HG03066 (cell line): ENCODE measurements around the gene E2F4.

Experiments
- ATAC-seq: cut with Tn5 transposase; IDR thresholded peaks from one replicate; pipeline ENCODE4 v1.9.1; 2021; ENCODE audit warnings: low read depth; ENCODE audit not compliant: unreplicated experiment

Gene E2F4

DNA sequence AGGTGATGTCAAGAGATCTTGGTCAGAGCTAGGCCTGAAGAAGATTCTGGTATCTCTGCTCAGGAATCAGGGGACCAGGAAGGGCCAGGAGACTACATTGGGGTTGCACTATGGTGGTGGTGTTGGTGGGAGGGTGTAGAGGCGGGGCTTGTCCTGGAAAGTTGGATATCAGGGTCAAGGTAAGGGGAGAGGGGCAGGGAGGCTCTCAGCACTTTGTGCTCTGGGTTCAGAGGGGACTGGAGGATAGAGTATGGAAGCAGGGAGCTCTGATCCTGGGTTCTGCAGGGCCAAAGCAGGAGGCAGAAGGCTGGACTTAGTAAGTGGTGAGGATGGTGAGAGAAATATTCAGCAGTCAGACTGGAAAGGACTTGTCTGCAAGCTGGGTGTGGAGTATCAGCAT, 18.6 kb upstream of the E2F4 start:
- no peak for ATAC-seq

DNA sequence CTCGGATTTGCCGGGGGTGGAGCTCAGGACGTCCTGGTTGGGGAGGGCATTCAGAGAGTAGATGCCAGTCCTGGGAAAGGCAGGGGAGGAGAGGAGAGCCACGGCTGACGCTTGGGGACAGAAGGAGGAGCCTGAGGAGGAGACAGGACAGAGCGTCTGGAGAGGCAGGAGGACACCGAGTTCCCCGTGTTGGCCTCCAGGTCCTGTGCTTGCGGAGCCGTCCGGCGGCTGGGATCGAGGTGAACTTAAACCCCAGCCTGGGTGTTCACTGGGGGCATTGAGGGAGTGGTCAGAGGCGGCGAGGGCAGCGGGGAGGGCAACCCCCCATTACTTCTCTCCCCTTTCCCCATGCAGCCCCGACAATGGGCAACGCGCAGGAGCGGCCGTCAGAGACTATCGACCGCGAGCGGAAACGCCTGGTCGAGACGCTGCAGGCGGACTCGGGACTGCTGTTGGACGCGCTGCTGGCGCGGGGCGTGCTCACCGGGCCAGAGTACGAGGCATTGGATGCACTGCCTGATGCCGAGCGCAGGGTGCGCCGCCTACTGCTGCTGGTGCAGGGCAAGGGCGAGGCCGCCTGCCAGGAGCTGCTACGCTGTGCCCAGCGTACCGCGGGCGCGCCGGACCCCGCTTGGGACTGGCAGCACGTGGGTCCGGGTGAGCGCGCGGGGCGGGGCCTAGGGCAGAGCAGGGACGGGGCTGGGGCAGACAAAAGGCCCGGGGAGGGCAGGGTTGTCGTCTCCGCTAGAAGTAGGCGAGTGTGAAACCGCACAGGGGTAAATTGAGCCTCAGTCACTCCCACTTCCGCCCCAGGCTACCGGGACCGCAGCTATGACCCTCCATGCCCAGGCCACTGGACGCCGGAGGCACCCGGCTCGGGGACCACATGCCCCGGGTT, 17.9 kb upstream of the E2F4 start:
- peak; percentile 47 for ATAC-seq

DNA sequence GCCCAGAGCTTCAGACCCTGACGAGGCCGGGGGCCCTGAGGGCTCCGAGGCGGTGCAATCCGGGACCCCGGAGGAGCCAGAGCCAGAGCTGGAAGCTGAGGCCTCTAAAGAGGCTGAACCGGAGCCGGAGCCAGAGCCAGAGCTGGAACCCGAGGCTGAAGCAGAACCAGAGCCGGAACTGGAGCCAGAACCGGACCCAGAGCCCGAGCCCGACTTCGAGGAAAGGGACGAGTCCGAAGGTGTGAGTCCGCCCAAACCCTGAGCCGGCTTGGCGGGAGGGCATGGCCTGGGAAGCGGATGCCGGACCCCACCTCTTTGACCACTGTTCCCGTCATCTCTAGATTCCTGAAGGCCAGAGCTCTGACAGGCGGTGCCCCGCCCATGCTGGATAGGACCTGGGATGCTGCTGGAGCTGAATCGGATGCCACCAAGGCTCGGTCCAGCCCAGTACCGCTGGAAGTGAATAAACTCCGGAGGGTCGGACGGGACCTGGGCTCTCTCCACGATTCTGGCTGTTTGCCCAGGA, 17.2 kb upstream of the E2F4 start:
- no peak for ATAC-seq

DNA sequence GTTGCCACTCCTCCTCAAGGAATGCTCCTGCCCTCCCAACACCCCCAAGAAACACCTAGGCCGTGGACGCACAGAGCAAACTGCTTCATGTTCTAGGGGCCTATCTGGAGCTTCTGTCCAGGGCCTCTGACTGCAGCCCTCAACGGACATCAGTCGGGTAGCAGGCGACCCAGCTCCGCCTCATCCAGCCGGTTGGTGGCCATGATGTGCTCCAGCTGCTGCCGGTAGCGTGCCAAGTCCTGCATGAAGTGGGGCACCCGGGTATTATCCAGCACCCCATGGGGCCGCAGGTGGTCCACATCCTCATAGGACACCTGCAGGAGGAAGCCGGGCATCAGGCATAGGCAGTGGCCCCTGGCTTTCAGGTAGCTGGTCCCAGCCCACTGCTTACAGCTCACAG, 15.3 kb upstream of the E2F4 start:
- ATAC-seq = no peak

DNA sequence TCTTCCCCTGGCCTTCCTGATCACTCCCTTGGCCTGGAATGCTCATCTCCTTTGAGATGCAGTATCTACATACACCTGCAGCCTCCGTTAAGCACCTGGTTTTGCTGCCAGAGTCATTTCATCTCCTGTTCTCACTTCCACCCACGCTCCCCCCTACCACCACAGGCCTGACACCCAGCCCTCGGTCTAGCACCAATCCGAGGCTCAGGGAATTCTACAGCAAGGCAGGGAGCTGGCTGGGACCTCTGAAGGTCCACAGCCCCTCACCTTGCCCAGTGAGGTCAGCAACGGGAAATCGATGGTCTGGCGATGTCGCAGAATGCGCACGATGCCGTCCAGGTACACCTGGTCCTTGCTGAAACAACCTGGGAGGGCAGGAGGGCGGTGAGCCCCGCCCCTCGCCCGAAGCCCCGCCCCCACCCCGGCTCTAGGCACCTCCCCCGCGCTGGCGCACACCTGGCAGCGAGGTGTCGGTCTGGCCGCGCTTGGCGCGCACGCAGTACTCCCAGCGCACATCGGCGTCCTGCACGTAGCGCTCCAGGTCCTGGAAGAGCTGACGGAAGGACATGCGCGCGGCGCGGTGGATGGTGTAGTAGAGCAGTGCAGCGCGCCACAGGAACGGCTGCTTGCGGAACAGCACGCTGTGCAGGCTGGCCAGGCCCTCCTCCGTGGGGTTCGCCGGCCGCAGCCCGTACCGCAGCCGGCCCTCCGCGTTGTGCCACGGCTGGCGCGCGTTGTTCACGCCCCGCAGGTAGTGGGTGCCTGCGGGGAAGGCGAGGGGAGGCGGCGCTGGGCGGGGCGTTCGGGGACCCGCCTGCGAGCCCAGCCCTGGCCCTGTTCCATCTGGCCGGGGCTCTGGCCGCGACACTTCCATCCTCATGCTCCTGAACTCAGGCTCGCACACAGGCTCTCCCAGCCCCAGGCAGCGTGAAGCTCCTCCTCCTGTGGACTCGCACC, 13.9 kb upstream of the E2F4 start:
- ATAC-seq = no peak

DNA sequence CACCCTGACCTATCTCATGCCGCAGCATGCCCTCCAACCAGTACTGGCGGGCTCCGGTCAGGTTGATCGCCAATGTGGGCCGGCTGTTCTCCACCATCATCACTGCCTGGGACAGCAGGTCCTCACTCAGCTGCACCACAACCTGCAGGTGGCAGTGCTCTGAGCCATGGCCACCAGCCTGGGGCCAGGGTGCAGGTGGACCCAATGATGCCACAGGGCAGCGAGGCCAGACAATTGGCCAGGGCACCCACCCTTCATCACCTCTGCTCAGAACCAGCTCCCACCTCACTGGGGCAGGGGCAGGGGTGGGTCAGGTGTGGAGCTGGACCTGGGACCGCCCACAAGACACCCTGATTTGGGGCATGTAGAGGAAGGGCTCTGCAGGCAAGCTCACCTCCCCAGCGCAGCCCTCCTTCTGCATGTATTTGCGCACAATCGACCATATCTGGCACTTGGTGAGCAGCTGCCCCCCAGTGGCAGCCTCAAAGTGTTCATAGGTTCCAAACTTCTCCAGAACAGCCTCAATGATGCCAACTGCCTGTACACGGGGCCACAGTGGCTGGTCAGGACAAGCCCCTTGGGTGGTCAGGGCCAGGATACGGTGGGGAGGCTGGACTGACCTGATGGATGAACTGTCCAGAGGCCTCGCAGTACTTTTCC, 12.4 kb upstream of the E2F4 start:
- ATAC-seq = no peak

DNA sequence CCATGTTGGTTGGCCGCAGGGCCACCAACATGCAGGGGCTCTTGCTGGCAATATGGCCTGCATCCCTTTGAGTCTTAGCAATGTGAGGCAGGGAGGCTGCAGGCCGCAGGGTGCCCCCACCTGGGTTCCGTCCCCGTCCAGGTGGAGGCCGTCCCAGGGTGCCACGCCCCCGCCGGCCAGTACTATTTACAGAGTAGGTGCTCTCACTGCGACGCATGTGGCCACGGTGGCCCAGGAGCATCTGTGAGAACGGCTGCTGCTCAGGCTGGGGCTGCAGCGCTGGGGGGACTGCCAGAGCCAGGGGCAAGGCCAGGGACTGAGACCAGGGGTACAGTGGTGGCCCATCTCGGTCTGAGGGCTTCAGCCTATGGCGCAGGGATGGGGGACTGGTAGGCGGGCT, 11.8 kb upstream of the E2F4 start:
- no peak for ATAC-seq

DNA sequence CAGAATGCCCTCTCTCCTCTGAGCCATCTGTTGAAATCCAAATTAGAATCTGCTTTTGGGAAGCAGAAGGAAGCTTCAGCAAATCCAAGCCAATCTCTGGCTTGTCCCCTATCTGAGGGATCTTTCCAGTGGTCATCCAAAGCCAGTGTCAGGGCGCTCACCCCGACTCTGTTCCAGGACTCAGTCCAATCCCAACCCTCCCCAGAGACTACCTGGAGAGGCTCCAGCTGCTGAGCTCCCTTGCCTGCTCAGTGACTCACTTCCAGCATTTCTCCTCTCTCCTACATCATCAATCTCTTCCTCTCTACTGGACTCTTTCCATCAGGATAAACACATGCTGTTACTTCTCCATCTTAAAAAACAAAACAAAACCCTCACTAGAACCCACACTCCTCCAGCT, 10.6 kb upstream of the E2F4 start:
- ATAC-seq = no peak

DNA sequence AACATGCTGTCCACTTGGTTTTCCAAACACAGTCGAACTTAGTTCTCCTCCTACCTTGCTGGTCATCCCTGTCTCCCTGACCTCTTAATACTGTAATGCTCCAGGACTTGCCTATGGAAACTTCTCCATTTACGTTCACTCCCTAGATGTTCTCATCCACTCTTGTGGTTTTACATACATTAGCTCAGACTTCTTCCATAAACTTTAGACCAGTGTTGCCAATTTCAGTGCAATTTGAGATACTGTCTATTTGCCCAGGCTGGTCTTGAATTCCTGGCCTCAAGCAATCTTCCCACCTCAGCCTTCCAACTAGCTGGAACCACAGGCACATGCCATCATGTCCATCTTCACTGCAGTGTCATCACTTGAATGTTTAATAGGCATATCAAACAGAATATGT, 9.7 kb upstream of the E2F4 start:
- ATAC-seq = no peak

DNA sequence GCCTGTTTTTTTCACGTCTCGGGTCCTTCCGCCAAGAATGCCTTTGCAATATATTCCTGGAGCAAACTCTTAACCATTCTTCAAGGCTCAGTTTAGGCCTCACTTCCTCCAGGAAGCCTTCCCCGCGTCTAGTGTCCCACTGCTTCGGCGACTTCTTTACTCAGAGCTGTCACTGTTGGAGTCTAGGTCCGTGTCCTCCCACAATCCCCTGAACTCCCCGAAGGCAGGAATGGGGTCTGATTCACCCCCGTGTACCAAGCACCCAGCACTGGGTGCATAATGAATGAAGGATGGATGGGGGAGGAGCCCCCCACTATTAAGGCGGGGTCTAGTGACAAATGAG, 8.7 kb upstream of the E2F4 start:
- ATAC-seq = no peak

DNA sequence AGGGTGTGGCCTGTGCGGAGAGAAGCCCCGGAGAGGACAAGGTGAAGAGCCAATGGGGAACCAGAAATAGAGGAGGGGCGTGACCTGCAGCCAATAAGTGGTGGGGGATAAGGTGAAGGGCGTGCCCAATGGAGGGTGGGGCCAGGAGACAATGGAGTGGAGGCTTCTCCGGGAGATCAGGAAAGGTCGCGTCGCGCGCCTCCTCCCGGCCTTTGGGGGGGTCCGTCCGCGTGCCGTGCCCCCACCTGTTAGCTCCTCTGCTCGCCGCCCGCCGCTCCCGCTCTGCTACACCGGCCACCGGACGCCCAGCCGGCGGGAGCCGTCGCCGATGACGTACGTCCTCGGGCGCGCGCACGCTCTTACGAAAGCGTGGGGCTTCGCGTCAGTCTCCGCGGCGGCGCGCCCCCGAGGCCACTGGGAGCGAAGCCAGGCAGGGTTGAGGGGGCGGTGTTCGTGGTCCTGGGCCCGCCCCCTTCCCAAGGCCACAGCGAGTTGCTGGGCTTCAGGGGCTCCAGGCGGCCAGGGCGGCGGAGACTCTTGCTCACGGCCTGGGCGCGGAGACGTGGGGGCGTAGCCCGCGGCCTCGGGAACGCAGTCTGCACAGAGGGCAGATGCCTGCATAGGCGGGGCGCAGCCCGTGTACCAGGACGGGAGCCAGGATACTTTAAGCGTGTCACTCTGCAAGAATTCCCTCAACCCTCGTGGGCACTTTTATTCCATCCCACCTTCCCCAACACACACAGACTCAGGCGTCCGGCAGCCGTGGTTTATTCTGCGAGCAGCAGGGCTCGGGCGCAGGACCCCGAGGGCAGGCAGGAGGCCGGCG, 8.1 kb upstream of the E2F4 start, which contains the start of gene MATCAP1:
Gene MATCAP1 (minus strand): TSS at position 337 of the 826 bp plus-strand sequence. CDS start 3,353 bp downstream, outside the sequence.
- ATAC-seq = peak; percentile 93

DNA sequence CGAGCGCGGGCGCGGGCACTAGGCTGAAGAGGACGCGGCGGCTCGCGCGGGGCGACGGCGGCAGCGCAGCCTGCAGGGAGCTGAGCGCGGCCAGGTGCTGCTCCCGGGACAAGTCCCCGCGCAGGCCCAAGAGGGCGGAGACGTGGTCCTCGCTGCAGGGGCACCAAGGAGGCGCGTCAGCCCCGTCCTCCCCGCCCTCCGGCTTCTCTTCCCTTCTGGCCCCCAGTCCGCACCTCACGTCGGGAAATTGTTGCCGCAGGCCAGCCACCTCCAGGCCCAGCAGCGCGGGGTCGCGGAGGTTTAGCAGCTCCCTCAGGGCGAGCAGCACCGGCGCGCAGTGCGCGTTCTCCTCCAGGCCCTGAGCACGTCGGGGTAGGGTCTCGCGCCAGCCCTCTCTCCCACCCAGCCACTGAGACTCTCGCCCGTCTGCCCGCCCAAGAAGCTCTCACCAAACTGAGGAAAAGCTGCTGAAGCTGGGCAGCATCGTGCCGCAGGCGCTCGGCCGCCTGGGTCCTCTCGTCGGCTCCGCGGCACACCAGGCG, 7.4 kb upstream of the E2F4 start:
- ATAC-seq = no peak

DNA sequence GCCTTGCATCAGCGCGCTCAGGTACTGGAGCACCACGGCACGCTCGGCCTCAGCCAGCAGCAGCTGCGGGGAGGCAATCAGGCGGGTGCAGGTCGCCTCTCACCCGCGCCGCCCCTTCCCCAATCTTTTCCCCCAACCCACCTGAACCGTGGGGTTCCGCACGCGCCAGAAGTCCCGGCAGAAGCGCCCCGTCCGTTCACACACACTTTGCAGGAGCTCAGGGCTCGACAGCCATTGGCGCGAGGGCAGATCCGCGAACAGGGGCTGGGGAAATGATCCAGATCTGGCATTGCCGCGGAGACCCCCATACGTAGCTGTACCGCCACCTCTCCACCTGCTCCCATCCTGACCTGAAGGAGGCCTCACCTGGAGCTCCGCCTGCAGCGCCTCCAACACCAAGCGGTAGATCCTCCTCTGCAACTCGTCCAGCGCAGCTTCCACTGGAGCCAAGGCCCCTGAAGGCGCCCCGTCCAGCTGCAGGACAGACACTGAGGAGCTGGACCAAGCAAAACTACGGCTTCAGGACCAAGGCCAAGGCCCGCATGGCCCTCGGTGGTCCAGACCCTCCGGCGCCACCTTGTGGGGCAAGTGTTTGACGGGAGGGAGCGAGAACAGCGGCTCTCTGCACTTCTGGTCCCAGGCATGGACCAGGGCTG, 6.8 kb upstream of the E2F4 start:
- no peak for ATAC-seq

DNA sequence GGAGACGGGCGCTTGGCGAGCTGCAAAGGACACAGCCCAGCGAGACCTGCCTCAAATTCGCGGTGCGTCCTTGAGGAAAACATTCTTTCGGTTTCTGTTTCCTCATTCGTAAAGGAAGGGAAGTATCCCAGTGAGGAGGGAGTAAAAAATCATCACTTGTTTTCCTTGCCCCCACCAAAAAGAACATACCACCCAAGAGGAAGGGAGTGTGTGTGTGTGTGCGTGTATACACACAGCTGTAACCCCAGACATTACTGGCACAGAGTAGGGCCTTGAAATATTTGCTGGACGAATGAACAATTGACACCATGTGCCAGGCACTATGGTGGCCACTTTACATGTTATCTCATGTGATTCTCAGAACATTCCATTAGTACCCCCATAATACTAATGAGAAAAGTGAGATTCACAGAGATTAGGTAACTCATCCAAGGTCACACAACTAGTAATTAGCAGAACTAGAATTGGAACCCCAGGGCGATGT, 6.3 kb upstream of the E2F4 start:
- ATAC-seq = no peak

DNA sequence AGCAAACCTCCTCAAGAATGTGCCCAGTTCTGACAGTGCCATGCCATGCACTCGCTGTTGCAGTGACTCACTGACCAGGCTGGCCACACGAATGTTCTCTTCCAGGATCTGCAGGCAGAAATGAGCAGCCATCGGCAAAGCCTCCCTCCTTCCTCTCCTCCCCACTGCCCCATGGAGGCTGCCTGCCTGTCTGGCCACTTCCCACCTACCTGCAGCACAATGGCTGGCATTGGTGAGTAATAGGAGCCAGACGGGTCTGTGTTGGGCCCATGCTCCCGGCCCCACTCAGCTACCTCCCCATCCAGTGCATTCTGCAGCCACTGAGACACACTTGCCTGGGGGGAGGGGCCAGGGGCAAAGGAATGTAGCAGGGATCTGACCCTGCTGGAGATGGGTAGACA, 5.4 kb upstream of the E2F4 start:
- ATAC-seq = no peak

DNA sequence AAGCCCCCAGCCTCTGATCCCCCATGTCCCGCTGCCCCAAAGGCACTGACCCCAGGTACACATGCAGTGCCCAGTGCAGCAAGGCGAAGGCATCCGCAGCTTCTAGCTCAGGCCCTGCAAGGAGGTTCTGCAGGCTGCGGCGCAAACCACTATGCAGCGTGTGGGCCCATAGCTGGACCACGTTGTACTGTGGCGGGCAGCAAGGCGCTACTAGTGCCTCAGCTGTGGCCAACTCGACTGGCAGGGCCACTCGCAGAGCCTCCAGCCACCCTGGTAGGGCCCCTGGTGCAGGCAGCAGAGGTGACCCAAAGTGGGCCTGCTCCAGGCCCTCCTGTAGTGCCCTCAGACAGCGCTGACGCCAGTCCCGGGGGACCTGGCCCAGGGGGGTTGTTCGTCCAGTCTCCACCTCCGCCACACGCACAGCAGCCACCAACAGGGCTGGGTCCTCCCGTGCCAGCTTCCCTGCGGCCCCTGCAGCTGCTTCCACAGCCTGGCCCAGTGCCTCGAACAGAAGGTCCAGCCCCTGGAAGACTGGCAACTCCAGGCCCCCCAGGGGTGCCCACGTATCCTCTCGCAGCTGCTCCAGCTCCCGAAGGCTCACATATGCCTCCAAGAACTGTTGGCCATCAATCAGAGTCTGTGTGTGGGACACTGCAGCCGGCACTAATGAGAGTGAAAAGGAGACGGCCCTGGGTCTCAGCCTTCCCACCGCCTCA, 4.6 kb upstream of the E2F4 start:
- ATAC-seq = no peak

DNA sequence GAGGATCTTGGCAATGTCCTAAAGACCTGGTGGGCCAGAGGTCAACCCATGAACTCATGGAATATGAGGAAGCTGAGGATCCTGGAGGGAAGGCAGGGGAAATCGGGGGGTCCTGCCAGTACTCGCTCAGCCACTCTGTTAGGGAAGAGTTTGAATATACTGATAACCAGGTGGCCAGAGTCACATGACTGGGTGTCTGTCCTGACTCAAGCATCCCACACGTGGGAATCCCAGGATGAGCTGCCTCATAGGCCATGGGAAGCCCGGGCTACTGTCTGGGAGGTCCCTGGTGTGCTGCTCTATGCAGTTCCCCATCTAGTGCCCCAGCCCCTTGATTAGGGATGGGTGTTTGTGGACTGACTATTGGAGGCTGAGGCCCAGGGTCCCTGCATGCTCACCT, 3.6 kb upstream of the E2F4 start:
- no peak for ATAC-seq

DNA sequence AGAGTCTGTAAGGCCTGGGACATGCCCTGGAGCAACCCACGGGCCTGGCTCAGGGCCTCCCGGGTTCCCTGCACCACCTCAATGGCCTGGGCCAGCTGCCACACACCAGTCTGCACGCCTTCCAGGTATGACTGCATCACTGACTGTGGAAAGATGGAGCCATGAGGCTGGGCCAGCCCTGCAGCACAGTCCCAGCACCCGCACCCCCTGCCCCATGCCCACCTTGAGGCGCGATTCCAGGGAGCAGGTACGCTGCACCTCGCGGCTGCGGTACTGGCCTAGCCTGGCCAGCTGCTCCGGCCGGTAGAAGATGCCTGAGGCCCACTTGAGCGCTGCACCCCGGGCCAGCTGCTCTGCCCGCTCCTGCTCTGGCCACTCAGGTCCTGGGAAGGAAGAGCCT, 3.2 kb upstream of the E2F4 start:
- ATAC-seq = no peak
